Right forelimb (tissue), 1 donor: ENCODE results near the gene NTNG1.
"Not testable (repeated sequence)": the region's sequence is repeated elsewhere in the genome, so short reads cannot be mapped to it uniquely, and the experiment has no call there.

Source experiments
- DNase-seq: peaks from one replicate; pipeline ENCODE4 v3.0.0-alpha.2; 2018

NTNG1 gene

DNA sequence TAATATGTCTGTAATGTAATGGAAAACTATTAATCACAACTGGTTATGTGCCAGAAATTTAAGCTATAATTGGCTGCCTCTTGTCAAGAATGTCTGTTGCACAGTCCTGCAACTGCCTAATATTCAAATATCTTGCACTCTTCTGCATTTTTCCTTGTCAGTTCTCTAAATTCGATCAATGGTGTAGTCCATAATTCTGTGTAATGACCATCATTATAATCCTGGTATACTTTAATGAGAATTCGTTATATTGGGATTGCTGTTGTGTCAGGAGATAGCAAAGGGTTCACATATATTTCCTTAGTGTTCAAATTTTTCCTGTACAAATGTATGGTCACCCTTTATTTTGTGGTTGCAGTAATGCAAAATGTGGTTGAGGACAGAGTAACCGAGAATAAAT is 4.8 kb downstream of the NTNG1 start:
- no peak for DNase-seq

DNA sequence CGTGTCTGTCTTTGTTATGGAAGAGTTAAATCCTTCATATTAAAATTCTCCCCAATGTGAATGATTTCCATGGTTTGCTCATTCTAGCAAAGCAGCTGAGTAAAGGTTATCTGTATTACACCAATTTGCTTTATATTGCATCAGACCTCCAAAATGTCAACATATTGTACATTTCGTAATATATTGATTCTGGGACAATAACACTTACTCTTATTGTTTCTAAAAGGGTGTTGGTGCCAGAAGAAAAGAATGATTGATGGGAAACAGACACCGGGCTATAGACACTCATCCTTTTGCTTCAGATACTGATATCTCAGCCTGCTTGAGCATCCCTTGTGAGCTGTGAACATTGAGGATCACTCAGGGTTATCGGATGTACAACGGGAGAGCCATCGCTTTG is 7.0 kb downstream of the NTNG1 start:
- DNase-seq, result no peak

DNA sequence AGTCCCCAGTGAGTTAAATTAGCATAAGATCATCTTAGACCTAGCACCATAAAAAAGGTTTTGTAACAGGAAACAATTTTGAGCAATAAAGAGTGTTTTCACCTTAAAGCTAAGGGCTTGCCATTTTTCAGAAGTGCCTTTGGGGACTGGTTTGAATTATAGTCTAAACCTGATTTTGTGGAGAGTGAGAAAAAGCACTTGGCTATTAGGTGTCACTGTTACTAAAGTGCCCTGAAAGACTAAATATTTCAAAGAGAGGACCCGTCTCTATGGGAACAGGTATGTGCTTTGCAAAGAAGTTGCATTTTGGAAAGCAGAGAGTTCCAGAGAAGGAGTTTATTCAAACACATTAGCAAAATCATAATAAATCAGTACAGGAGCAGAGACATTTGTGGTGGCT is 9.1 kb downstream of the NTNG1 start:
- no peak for DNase-seq

DNA sequence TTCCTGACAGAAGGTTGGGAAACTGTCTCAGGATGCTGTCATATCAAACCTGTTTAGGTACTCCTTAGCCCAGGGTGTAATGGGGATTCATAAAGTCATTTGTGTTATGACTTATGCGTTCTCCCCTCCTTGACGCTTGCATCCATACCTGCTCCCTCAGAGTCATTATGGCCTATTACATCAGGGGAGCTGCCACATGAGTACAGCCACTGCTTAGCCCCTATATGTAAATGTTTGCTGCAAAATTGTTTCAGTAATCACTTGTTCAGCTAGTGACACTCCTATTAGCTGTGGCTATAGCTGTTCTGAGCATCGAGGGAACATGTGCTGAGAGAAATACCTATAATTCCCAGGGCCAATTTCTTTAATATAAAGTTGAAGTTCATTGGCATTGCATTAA is 10.5 kb downstream of the NTNG1 start:
- DNase-seq, result no peak

DNA sequence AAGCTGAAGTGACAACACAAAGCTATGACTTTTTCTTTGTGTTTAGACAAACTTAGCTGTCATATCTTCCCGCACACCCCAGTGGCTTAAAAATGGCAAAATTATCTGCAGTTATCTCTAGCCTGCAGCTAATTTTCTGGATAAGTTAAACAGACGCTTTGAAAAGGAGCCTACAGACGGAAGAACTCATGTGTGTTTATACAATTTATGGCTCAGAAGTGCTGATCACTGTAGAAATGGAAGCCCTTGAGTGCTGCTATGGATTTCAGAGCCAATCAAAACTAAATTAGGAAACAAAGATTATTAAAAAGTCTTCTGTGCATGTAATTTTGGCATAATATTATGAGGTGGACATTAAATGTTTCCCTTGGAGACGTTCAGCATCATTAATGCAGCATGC is 11.6 kb downstream of the NTNG1 start:
- DNase-seq, result no peak

DNA sequence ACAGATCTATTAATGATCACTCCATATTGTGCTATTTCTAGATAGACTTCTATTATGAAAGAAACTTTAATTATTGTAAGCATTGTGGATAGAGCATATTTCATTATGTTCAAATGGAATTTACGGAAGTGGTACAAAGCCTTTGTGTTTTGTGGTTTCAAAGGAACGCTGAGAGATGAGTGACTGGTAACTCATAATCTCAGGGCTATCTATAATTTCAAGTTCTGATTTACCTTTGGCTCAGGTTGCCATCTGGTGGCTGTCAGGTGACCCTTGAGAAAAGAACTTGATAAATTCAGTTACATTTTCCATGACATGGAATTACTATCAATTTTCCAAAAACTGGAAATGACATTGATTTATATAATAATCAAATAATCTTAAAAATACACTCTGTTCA is 12.2 kb downstream of the NTNG1 start:
- DNase-seq, result no peak

DNA sequence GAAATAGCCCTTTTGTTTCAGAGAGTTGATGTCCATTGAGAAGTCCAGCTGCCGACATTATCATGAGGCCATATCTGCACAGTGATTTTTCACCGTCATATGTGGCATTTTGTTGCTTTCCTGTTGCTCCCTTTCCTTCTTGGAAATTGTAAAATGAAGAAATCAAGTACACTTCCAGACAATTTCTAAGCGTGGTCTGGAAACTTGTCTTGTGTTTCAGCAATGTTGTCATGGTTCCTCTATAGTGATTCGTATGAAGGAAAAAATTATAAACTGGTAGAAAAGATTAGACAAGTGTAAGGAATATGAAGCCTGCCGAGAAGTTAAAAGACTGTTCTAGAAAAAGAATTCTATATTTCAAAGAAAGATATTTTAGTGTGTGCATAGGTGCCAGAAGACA is 17.7 kb downstream of the NTNG1 start:
- DNase-seq, result no peak

DNA sequence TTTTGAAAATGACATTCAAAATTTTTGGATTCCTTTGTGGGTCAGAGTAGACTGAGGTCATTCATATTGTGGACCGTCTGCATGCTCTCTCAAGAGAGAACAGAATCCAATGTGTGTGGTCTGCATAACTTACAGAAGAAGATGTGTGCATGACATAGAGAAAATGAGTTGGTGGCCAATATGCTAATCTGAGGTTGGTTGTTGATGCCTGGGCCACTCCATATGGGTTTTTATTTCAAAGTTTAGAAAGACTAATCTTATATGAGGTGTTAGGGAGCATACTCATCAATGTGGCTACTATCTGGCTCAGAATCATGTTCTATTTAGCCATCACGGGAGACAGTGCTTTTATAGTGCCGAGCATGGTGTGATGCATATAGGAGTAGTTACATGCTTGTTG is 18.2 kb downstream of the NTNG1 start:
- DNase-seq, result no peak

DNA sequence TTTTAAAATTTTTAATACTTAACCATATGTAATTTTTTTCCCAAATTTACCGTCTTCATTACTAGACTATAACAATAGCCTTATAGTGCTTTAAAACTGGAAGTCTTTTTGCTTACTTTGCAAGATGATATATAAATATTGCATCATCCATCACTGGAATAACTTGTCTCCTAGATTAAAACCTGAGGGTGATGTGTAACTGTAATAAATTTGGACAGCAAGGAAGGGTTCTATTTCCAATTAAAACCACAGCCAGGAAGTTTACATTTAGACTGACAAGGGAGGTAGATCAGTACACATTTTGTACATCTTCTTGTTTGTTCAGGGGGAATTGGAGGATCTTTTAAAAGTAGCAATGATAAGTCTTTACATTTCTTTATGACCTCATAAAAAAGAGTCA is 21.9 kb downstream of the NTNG1 start:
- no peak for DNase-seq

DNA sequence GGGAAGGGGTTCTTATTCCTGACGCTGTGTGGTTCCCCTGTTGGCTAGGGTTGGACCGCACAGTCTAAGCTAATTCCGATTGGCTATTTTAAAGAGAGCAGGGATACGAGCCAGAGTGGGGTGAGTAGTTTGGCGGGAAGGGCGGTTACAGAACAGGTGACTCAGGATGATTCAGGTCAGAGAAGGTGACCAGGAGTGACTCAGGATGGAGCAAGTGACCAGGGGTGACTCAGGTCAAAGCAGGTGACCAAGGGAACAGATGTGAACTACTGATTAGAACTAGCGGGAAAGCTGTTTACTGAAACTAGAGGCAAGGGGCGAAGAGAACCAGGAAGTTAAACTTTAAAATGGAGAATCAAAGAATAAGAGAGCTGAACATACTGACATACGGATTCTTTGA is 24.1 kb downstream of the NTNG1 start:
- not testable (repeated sequence) for DNase-seq

DNA sequence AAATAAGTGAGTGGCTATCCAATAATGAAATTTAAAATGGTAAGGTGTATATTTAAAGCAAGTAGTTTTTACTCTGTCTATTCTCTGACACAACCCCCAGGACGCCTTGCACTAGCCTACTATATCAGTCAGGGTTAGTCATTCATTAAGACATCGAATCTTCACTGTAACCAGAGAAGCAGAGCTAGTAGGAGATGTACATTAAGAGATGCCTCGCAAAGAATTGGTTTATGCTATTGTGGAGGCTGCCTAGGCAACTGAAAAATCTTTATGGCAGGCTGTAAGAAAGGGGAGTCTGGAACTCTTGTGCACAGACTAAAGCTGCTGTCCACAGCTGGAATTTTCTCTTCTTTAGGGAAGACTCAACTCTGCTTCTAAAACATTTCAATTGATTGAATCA is 28.8 kb downstream of the NTNG1 start:
- no peak for DNase-seq

DNA sequence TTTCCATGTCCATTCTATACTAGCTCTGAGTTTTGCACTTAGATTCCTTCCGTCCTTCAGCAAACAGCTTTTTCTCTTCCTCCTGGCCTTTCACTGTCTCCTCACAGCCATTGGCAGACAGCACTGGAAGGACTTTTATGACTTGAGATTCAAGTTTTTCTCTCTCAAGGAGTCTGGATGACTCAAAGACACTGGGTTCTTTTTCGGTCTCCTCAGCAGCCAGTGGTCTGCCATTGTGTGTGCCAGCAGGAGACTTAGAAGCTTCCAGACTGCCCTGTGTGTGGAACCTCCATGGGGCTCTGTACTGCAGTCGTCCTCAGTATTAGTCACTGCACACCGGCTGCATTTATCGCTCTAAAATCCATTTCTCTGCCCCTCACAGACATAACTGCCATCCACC is 30.5 kb downstream of the NTNG1 start:
- no peak for DNase-seq

DNA sequence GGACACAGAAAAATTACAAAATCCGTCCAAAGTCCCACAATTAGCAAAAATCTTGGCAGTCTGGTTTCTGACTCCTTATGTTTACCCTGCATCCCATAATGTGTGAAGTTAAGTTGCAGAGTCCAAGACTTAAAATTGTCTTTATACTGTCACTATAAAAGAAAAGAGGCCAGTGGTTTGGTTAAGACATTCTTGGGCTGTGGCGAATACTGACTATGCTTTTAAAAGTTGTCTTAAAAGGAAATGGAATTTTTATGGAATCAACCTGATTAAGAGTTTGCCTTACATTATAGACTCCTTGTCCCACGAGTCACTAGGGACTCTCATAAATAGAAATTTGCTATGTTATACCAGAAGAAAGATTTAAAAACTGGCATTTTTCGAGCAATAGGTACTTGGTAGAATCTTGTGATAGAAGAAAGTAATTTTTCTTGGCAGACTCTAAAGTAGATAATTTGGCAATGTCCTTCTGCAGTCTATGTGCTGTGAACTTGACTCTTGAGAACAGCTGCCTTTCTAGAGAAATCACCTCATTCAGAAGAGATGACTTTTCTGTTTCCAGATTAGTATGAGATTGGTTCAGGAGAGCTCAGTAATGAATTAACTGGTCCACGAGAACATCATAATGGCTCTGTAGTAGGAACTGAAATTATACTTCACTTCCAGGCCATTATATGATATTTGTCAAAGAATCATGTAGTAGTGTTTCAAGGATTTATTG is 31.8 kb downstream of the NTNG1 start:
- DNase-seq, result no peak

DNA sequence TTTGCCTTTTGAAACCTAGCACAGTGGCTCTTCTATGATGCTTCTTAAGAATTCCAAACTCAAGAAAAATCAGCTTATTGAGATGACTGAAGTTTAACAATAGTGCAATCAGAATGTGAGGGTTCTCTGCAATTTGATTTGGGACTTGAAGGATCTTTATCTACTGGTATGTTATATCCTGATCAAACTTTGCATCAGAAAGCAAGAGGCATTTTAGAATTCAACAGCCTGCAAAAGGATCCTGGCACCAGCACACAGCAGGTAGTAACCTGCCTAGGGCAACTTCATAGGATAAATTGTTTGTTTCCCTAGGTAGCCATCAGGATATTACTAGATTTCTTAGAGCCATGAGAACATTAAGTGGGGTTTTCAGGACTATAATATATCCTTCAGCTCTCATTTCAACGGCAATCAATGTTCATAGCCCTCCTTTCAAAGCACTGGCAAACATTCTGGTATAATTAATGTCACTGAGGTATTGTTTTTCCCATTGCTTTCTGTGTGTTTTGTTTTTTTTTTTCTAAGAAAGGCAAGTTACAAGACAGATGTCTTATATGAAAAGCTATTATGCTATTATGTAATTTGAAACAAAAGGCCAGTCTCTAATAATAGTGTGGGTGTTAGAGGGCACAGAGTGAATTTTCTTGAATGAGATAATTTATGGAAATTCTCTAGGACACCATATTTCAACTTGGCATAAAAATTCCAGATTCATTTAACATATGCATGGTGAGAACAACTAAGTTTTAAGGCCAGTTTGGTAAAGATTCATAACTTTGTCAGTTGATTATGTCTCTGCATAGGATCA is 34.5 kb downstream of the NTNG1 start:
- DNase-seq, result no peak

DNA sequence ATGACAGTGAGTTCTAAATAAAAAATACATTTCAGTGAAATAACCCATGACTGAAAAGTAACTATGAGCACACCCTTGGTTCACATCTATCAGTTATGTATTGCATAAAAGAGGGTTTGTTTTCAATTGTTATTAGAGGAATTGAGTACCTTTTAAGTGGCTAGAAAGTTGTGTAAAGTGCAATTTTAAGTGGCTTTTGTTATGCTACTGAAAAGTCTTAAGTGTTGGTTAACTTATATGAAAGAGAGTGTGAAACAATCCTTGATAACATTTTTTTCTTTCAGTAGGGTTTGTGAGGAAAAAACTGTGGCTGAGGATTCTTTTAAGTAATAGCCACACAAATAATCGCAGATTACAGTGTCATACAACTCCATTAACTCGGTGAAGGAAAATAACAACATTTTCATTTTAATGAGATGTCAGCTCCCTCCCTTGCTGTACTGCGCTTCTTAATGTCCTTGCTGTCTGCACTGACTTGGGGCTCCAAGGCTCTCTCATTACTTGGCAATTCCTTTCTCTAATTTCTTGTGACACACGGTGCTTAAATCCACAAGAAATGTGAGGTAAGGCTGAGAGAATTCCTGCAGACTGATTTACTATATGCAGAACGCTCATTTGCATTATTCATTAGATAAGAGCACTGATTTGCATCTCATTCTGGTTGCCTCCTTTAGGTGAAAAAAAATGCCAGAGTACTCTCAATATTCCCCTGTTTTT is 40.6 kb downstream of the NTNG1 start:
- DNase-seq, result no peak

DNA sequence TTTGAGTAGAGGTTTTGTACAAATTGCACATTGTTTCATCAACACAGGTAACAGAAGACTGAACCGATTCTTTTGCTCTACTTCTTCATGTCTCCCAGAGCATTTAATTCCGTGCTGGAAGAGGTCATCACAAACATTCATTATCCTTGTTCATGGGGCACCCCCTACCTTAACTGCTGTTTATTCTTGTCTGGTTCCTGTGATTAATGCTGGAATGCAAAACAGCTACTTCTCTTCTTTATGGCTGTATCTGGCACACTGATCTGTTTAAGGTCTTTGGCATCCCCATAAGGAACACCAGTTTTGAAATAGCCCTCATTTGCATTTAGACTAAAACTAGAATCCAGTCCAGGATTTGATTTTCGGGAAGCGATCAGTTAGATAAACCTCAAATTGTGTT is 42.2 kb downstream of the NTNG1 start:
- no peak for DNase-seq

DNA sequence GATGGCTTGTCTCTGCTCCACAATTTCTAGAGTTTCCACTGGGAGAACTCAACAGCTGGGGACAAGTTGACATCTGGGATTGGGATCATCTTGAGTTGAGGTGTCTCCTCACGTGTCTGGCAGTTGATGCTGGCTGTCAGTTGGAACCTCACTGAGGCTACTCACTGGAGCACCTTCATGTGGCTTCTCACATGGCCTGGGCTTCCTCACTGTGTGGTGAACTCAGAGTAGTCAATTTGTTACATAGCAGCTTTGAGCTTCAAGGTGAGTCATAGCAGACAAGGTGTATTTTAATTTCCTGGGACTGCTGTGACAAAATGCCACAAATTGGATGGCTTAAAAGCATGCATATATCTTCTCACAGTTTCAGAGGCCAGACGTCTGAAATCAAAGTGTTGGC is 44.0 kb downstream of the NTNG1 start:
- no peak for DNase-seq

DNA sequence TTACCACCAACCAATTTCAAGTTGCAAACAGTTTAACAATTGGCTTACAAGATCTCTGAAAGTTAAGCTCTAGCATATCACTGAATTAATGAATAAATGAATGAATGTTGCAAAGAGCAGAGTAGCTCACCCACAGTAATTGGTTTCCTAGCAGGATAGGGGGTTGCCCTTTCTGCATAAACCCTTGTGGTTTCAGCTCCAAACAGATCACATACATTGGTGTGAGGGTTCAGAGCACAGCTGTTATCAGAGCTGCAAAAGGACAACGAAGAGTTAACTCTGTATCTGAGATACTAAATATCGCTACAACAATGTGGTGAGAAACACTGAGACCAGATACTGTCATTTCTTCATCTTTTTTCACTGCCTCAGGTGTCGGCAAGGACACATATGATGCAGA is 46.6 kb downstream of the NTNG1 start:
- no peak for DNase-seq

DNA sequence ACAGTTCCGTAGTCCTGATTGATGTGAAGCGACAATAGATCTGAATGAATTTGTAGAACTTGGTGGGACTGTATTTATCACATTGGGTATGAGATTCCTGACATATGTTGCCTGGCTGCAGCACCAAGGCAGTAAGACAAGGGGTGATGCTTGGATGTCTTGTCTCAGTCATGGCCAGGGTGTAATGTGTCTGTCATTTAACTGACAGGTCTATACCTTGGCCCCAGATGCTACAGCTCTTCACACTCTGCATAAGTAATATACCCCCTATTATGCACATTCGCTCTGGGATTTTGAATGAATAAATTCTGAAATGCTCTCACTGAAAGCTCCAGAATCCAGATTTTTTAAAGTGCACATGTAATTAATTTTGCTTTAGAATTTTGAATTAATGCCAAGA is 47.3 kb downstream of the NTNG1 start:
- no peak for DNase-seq

DNA sequence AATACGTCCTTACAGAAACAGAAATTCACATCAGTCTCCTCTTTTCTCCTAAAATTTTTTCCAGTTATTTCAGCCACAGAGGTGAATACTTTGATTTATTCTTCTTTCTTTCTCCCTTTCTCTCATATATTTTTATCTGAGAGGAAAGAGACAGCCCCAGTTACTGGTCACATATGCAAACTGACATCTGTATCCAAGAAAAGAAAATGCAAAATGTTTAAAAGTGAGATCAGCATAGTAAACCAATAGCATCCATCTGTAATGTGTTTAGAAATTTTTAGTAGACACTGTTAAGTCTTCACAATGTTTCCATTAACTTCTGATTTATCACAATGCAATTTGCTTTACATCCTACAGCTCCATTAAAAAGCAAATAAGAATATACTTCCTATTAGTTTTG is 53.5 kb downstream of the NTNG1 start:
- no peak for DNase-seq

DNA sequence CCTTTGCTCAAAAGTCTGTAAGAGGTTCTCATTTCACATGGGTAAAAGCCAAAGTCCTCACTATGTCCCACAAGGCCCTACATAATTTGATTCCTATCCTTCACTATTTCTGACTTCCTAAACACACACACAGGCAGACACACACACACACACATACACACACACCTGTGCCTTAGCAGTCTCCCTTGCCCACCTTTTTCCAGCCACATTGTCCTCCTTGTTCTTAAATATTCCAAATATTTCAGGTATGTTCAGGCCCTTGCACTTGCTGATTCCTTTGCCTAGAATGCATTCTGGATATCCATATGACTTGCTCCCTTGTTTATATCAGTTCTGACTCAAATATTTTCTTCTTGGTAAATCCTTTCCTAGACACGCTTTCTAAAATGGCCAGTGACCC is 54.6 kb downstream of the NTNG1 start:
- DNase-seq, result no peak

DNA sequence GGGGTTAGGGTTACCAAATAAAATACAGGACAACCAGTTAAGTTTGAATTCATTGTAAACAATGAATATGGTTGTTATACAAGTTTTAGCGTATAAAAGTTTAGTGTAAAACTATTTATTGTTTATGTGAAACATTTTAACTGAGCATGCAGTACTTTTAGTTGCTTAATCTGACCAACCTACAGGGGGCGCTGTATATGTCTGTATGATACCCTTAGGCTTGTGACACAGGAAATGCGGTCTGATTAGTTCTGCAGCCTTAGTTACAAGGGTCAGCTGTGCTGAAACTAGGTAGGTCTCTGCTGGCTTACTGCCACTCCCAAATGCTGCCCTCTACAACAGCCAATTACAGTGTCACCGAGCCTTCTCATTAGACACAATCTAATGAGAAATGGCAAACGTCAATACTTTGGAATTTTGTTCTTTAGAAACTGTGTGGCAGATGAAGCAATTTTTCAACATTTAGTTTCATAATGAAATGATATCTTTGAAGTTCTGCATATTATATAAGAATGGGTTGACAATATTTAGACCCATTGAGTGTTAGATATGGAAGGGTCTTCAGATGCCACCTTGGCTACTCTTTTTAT is 56.2 kb downstream of the NTNG1 start:
- no peak for DNase-seq

DNA sequence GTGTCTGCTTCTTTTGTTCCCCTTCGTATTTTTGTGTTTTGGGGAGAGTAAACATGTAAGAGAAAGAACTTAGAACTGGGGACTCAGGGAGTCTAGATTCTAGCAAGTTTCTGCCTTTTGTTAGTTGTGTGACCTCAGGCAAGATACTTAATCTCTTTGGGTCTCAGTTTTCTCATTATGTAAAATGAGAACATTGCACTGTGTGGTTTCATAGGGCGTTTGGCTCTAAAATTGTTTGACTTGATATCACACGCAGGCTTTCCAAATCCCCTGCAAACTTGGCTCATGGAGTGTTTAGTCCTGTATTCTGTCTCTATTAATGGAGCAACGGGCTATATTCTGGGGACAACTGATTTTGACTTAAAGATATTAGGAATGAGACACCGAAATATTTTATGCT is 57.7 kb downstream of the NTNG1 start:
- no peak for DNase-seq

DNA sequence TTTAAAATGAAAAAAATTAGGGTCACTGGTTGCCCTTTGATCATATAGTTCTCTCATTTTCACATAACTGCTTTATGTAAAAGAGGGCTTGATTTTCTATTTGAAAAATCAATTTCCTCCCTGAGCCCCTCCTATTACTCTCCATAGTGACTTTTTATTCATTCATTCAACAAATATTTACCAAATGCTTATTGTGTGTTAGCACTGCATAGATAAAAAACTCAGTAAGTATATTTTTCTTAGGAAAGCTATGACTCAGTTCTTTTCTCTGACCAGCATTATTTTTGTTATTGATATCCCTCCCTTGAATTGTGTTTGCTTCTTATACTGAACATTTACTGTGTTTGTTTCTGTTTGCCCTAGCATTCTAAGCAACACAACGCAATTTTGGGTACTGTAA is 59.8 kb downstream of the NTNG1 start:
- DNase-seq, result no peak
